Measurements from ENCODE around the gene WDR5. TPM values are rescaled to one million over a fixed set of nuclear protein-coding genes. Genes with fewer than 3 reads are reported as not detected.

WDR5 gene
- total and polyA plus RNA-seq, 7 donors = 10.8 to 33.6 (median 15.0) TPM

DNA sequence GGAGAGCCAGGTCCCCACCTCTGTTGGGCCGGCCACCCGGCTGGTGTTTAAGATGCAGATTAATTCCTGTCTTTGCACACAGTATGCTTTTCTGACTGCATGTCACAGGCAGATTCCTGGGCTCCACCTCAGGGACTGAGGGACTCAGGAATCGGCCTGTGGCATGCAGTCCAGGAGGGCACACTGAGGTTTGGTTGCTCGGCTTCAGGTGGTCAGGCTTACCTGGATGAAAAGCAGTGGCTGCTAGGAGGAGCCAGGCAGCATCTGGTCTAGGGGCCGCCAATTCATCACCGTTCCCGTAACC, 1.1 kb downstream of the WDR5 start:
- Histone ChIP-seq H3K27ac (peak overlapping the region in 3 of 4 donors; percentile 43 to 87 (median 63)), H3K9me3 (no peaks in the 10 kb centered on the region), H3K4me3 (peak overlapping the region; percentile 63 to 96 (median 84)), H3K36me3 (peaks cover 0 to 21% (median 17%) of the 10 kb centered on the region in 4 donors), H3K4me1 (peaks cover 0 to 45% (median 41%) of the 10 kb centered on the region in 4 donors), H3K27me3 (no peaks in the 10 kb centered on the region)
- no peak for DNase-seq
- no peak for TF ChIP-seq POLR2A (IDR thresholded peaks at IDR 0.05)
- TF ChIP-seq, protein P1, sequence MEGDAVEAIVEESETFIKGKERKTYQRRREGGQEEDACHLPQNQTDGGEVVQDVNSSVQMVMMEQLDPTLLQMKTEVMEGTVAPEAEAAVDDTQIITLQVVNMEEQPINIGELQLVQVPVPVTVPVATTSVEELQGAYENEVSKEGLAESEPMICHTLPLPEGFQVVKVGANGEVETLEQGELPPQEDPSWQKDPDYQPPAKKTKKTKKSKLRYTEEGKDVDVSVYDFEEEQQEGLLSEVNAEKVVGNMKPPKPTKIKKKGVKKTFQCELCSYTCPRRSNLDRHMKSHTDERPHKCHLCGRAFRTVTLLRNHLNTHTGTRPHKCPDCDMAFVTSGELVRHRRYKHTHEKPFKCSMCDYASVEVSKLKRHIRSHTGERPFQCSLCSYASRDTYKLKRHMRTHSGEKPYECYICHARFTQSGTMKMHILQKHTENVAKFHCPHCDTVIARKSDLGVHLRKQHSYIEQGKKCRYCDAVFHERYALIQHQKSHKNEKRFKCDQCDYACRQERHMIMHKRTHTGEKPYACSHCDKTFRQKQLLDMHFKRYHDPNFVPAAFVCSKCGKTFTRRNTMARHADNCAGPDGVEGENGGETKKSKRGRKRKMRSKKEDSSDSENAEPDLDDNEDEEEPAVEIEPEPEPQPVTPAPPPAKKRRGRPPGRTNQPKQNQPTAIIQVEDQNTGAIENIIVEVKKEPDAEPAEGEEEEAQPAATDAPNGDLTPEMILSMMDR (IDR thresholded peaks at IDR 0.05) = no peak
- intact Hi-C loops (cut with DNase I) = loop anchor here (1.0 kb wide), 2 partner anchors 26 to 70 kb away; no protein-coding TSS in a partner anchor
- WGBS, 2 donors = 36 to 50% methylated on average over 7 of the region's 7 CpGs

DNA sequence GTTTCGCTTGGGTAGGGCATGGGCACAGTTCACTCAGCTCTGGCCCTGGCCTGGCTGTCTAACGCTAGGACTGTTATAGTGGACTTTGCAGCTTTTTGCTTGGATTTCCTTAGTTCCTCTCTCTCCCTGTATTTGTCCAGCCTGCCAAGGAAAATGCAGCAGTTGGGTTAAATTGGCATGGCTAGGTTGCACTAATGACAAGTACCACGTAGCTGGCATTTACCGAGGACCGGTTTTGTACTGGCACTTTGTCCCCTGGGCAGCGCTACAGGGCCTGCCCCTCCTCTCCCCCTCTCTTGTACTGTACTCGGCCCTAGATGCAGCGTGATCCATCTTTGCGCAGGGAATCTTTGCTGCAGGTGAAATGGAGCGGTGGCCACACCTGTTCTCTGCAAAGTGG, 2.4 kb downstream of the WDR5 start:
- TF ChIP-seq EP300 (IDR thresholded peaks at IDR 0.05) (no peak), POLR2AphosphoS5 (IDR thresholded peaks at IDR 0.05) (no peak)
- TF ChIP-seq, protein P1 (IDR thresholded peaks at IDR 0.05) = no peak
- peaks cover 0 to 45% (median 41%) of the 10 kb centered on the region in 4 donors for H3K4me1 ChIP-seq
- H3K36me3 ChIP-seq = peaks cover 0 to 35% (median 30%) of the 10 kb centered on the region in 4 donors
- H3K9me3 ChIP-seq = no peaks in the 10 kb centered on the region
- no peaks in the 10 kb centered on the region for H3K27me3 ChIP-seq
- no peak overlapping the region for H3K4me3 ChIP-seq
- WGBS, 2 donors = 27 to 79% methylated on average over 10 of the region's 10 CpGs
- intact Hi-C loops (cut with DNase I) = no loop called here
- no peak overlapping the region for H3K27ac ChIP-seq
- DNase-seq = no peak

DNA sequence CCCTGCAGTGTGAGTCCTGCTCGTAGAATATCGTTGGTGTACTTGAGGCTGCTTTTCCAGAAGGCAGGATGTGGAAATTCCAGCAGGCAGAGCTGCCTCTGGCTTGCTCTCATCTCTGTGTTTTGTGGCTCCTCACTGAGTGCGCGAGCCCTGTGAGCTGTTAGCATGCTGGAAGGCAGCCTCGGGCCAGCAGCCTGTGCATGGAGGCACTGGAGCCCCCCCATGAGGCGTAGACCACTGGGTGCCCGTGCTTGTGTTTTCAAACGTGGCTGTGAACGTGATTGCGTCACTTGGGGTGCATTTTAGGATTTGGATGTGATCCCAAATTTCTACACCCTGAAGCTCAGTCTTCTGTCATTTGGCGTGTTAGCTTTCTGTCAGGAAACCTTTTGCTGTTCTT, 3.2 kb downstream of the WDR5 start:
- Histone ChIP-seq H3K36me3 (peaks cover 0 to 43% (median 34%) of the 10 kb centered on the region in 4 donors), H3K4me1 (peaks cover 0 to 43% (median 41%) of the 10 kb centered on the region in 4 donors), H3K27ac (no peak overlapping the region), H3K4me3 (no peak overlapping the region), H3K9me3 (no peaks in the 10 kb centered on the region), H3K27me3 (no peaks in the 10 kb centered on the region)
- intact Hi-C loops (cut with DNase I) = no loop called here
- TF ChIP-seq POLR2AphosphoS5 (IDR thresholded peaks at IDR 0.05) (no peak), POLR2A (IDR thresholded peaks at IDR 0.05) (no peak), EP300 (IDR thresholded peaks at IDR 0.05) (no peak)
- TF ChIP-seq, protein P1 (IDR thresholded peaks at IDR 0.05) = no peak
- DNase-seq = no peak
- WGBS, 2 donors = 74 to 80% methylated on average over 11 of the region's 11 CpGs

DNA sequence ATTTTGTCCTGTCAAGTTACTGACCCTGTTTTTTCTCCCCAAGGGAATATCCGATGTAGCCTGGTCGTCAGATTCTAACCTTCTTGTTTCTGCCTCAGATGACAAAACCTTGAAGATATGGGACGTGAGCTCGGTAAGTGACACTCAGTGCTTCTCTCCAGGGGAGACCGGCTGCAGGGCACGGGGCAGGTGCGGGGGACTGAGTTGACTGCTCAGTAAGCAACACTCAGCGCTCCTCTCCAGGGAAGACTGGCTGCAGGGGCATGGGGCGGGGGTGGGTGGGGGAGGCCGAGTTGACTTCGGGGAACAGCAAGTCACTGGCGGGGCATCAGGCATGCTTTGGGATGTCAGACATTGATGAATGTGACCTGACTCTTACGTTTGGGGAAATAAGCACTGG, 6.0 kb downstream of the WDR5 start:
- TF ChIP-seq POLR2AphosphoS5 (IDR thresholded peaks at IDR 0.05) (no peak), EP300 (IDR thresholded peaks at IDR 0.05) (no peak)
- TF ChIP-seq, protein P1 (IDR thresholded peaks at IDR 0.05) = no peak
- H3K36me3 ChIP-seq = peaks cover 0 to 69% (median 52%) of the 10 kb centered on the region in 4 donors
- H3K4me3 ChIP-seq = no peak overlapping the region
- no peaks in the 10 kb centered on the region for H3K9me3 ChIP-seq
- no peaks in the 10 kb centered on the region for H3K27me3 ChIP-seq
- H3K27ac ChIP-seq = no peak overlapping the region
- no peak for DNase-seq
- WGBS, 2 donors = 88 to 95% methylated on average over 13 of the region's 13 CpGs
- peaks cover 0 to 28% (median 27%) of the 10 kb centered on the region in 4 donors for H3K4me1 ChIP-seq
- intact Hi-C loops (cut with DNase I) = no loop called here

DNA sequence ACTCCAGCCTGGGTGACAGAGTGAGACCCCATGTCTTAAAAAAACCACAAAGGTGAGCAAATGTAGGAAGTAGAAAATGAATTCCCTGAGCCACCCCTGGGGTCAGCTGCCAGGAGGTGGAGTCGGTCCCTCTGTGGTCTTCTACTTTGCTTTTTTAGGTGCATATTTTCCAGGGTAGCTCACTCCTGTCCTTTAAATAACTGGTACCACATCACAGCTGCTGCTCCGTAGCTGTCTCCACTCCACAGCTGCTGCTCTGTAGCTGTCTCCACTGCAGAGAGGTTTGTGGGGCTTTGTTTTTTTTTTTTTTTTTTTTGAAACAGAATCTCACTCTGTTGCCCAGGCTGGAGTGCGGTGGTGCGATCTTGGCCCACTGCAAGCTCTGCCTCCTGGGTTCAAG, 8.9 kb downstream of the WDR5 start:
- TF ChIP-seq, protein P1 (IDR thresholded peaks at IDR 0.05) = no peak
- WGBS, 2 donors = 93% methylated on average over 4 of the region's 4 CpGs
- peaks cover 0 to under 1% (median 0%) of the 10 kb centered on the region in 4 donors for H3K4me1 ChIP-seq
- no peaks in the 10 kb centered on the region for H3K9me3 ChIP-seq
- no peaks in the 10 kb centered on the region for H3K27me3 ChIP-seq
- H3K4me3 ChIP-seq = no peak overlapping the region
- DNase-seq = no peak
- intact Hi-C loops (cut with DNase I) = no loop called here
- H3K27ac ChIP-seq = no peak overlapping the region
- peaks cover 17 to 98% (median 64%) of the 10 kb centered on the region in 4 donors for H3K36me3 ChIP-seq
